K562 (cell line): ENCODE measurements around the gene FES. TPM values are rescaled to one million over a fixed set of nuclear protein-coding genes. Genes with fewer than 3 reads are reported as not detected.

ENCODE experiments used
- FOXA3 ChIP-seq, 2 experiments: fragments of 450-650 bp in 1 of 2; sonication (generic) in 1 of 2; formaldehyde crosslinking; IDR thresholded peaks in 1 of 2; conservative IDR thresholded peaks in 1 of 2; 2 replicates each; pipeline versions ENCODE4 v1.4.0 to v1.8.0; 2020 to 2022; ENCODE audit warnings: mild to moderate bottlenecking in 2 of 2, missing genetic modification reagents in 1 of 2
- GTF2A2 ChIP-seq: IDR thresholded peaks from 2 replicates; pipeline ENCODE4 v1.6.1; 2016; ENCODE audit warnings: mild to moderate bottlenecking, missing genetic modification characterization, missing compliant biosample characterization
- KDM1A ChIP-seq, 2 experiments: fragments of 450-650 bp; IDR thresholded peaks; 2 replicates each; pipeline ENCODE4 v1.6.1; 2016; ENCODE audit warnings: mild to moderate bottlenecking in 2 of 2
- KLF10 ChIP-seq: fragments of 250-450 bp; sonication (Bioruptor Pico); IDR thresholded peaks from 2 replicates; pipeline ENCODE4 v1.6.1; 2021; ENCODE audit warnings: matching md5 sums
- MCM5 ChIP-seq: fragments of 450-650 bp; IDR thresholded peaks from 2 replicates; pipeline ENCODE4 v1.6.1; 2016; ENCODE audit warnings: low read depth
- NCOA2 ChIP-seq, 2 experiments: fragments of 450-650 bp; IDR thresholded peaks; 2 replicates each; pipeline ENCODE4 v1.6.1; 2018; ENCODE audit warnings: mild to moderate bottlenecking in 2 of 2, moderate library complexity in 1 of 2; ENCODE audit not compliant: partially characterized antibody in 2 of 2
- NFE2L1 ChIP-seq: fragments of 450-650 bp; IDR thresholded peaks from 2 replicates; pipeline ENCODE4 v1.6.1; 2016; ENCODE audit warnings: missing genetic modification characterization, low read depth, mild to moderate bottlenecking, missing compliant biosample characterization, moderate library complexity, borderline replicate concordance
- RBM34 ChIP-seq: fragments of 200-400 bp; formaldehyde crosslinking; IDR thresholded peaks from 2 replicates; pipeline ENCODE4 v1.6.1; 2018; ENCODE audit warnings: low read length, borderline replicate concordance; ENCODE audit not compliant: insufficient read depth
- SMAD4 ChIP-seq: fragments of 250-450 bp; sonication (Bioruptor Pico); conservative IDR thresholded peaks from 2 replicates; pipeline ENCODE4 v1.8.0; 2021; ENCODE audit warnings: inconsistent platforms, mild to moderate bottlenecking, moderate library complexity
- SMARCA5 ChIP-seq: fragments of 450-650 bp; IDR thresholded peaks from 2 replicates; pipeline ENCODE4 v1.6.1; 2016
- TAF1 ChIP-seq: IDR thresholded peaks from 2 replicates; pipeline ENCODE4 v1.6.1; 2011; ENCODE audit warnings: mild to moderate bottlenecking, low read length, moderate library complexity; ENCODE audit not compliant: insufficient read depth, control insufficient read depth, severe bottlenecking; ENCODE audit errors: extremely low read depth
- ZBTB26 ChIP-seq: fragments of 450-650 bp; formaldehyde crosslinking; IDR thresholded peaks from 2 replicates; pipeline ENCODE4 v1.4.0; 2022; ENCODE audit warnings: missing genetic modification characterization
- ZBTB8A ChIP-seq: fragments of 450-650 bp; IDR thresholded peaks from 2 replicates; pipeline ENCODE4 v1.6.1; 2018; ENCODE audit warnings: mild to moderate bottlenecking, moderate library complexity; ENCODE audit not compliant: partially characterized antibody
- ZKSCAN3 ChIP-seq: fragments of 250-450 bp; sonication (Bioruptor Pico); IDR thresholded peaks from 2 replicates; pipeline ENCODE4 v1.4.0; 2020
- ZNF174 ChIP-seq: fragments of 250-450 bp; sonication (Bioruptor Pico); IDR thresholded peaks from 2 replicates; pipeline ENCODE4 v1.4.0; 2020; ENCODE audit warnings: mild to moderate bottlenecking
- ZNF408 ChIP-seq: fragments of 250-450 bp; sonication (Bioruptor Pico); IDR thresholded peaks from 2 replicates; pipeline ENCODE4 v1.4.0; 2020; ENCODE audit warnings: low read depth, mild to moderate bottlenecking, moderate library complexity
- ZNF75A ChIP-seq: fragments of 450-650 bp; formaldehyde crosslinking; IDR thresholded peaks from 2 replicates; pipeline ENCODE4 v1.4.0; 2020; ENCODE audit warnings: mild to moderate bottlenecking
- polyA plus RNA-seq, 8 experiments: library from polyadenylated mRNA; depleted of rRNA in 4 of 8; stranded (reverse) in 5 of 8; unstranded in 3 of 8; fragments of >200 nt; fragmentation: Nextera tagmentation in 2 of 8; fragmentation: Illumina TruSeq in 1 of 8; extraction: Ambion mirVana in 2 of 8; extraction: Trizol in 1 of 8; gene quantifications; 2 replicates each; pipeline versions ENCODE4 v1.2.1 to v1.2.3, GENCODE V29; 2011 to 2014; ENCODE audit warnings: inconsistent platforms in 1 of 8, missing spikeins in 1 of 8
- total RNA-seq, 7 experiments: library from RNA; depleted of rRNA in 6 of 7; stranded (reverse); fragments of >200 nt in 6 of 7; fragmentation: Illumina TruSeq in 2 of 7; extraction: Trizol in 2 of 7; gene quantifications; 2 replicates each; pipeline versions ENCODE4 v1.2.1 to v1.2.3, GENCODE V29; 2011 to 2021; ENCODE audit warnings: low replicate concordance in 1 of 7
- TF ChIP-seq, protein P1 (sequence below): fragments of 250-450 bp; sonication (Bioruptor Pico); IDR thresholded peaks from 2 replicates; pipeline ENCODE4 v1.5.0; 2021; ENCODE audit warnings: mild to moderate bottlenecking, moderate library complexity
- TF ChIP-seq, protein P2 (sequence below): fragments of 250-450 bp; sonication (Bioruptor Pico); IDR thresholded peaks from 2 replicates; pipeline ENCODE4 v1.5.0; 2020; ENCODE audit warnings: mild to moderate bottlenecking
- TF ChIP-seq, protein P3 (sequence below): fragments of 250-450 bp; sonication (Bioruptor Pico); IDR thresholded peaks from 2 replicates; pipeline ENCODE4 v1.8.0; 2021; ENCODE audit warnings: moderate library complexity, mild to moderate bottlenecking, inconsistent platforms

The FES gene
- total and polyA plus RNA-seq, 9 of the 15 experiments (the other 6 are each of a cell fraction or from before 2014, with no cell fraction given): 0.38 to 2.6 (median 0.82) TPM

GRCh38 chr15:90901175-90902039 lies 17.1 kb downstream of the FES start (continued):
- TF ChIP-seq ZBTB26: no peak
- peak in 1 of 2 experiments; percentile 90 for TF ChIP-seq NCOA2 (IDR thresholded peaks at IDR 0.05; ENCODE audit: partially characterized antibody in 2 of 2)
- TF ChIP-seq ZBTB8A: no peak
- TF ChIP-seq FOXA3 (CRISPR knock-in tag; conservative IDR thresholded peaks at IDR 0.05 in 1 of 2, IDR thresholded peaks at IDR 0.05 in 1 of 2): peak in 1 of 2 experiments; percentile 63; a peak in 2 of 4 replicates
- peak; percentile 97 to 98 for TF ChIP-seq KDM1A (IDR thresholded peaks at IDR 0.05)
- no peak for TF ChIP-seq RBM34
- no peak for TF ChIP-seq KLF10
- TF ChIP-seq GTF2A2: no peak
- TF ChIP-seq SMAD4 (CRISPR knock-in tag): peak; percentile 97
- peak; percentile 51 for TF ChIP-seq TAF1
- no peak for TF ChIP-seq SMARCA5
- peak; percentile 16; the same call in 1 of the 2 replicates for TF ChIP-seq ZNF75A (CRISPR knock-in tag)
- TF ChIP-seq, protein P1, sequence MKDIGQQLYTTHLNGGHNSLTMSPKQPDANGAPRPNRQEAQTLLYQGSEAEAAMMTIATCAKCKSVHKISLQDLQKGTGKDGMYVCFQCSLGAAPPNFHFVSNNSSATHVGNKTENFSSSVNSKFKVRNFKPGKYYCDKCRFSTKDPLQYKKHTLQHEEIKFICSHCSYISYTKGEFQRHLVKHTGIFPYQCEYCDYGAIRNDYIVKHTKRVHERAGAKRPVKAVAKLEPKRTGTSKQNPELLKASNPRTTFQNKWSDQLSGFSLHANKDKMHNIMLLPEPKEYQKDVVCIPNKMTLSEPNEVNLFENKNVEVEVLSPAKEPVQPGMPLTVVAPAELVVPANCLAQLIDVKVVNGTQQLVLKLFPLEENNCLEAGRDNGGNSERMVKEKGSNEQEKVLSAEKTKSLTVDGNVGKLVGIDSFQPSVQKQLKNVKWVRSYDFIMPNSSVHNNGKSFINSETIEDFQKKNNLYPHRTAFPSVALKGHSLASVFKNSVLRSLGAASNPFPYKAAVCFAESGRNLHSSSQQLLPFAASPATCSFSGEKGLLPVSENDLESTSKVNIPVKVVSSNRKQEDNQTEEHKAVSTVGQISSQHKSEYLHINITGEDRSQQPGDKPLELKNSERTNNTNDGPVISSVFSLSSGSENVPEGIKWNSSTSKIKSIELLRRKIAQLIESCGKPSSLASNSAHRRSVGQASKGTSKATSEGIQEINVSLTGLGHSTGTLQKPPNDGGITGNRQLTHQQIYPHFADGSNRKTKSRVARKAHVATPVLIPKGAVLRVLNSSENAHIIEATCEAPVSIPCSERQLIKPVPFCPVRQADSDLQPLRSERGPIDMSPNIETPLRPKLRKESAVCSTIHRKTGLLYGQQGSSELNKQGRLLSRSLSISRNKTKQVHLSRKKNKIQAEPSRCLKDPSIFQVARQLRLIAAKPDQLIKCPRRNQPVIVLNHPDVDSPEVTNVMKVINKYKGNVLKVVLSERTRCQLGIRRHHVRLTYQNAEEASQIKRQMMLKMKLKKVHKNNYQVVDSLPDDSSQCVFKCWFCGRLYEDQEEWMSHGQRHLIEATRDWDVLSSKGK (CRISPR knock-in tag): no peak
- TF ChIP-seq ZNF408 (CRISPR knock-in tag): no peak
- TF ChIP-seq NFE2L1 (tag): no peak
- TF ChIP-seq, protein P2, sequence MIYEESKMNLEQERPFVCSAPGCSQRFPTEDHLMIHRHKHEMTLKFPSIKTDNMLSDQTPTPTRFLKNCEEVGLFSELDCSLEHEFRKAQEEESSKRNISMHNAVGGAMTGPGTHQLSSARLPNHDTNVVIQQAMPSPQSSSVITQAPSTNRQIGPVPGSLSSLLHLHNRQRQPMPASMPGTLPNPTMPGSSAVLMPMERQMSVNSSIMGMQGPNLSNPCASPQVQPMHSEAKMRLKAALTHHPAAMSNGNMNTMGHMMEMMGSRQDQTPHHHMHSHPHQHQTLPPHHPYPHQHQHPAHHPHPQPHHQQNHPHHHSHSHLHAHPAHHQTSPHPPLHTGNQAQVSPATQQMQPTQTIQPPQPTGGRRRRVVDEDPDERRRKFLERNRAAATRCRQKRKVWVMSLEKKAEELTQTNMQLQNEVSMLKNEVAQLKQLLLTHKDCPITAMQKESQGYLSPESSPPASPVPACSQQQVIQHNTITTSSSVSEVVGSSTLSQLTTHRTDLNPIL (CRISPR knock-in tag): no peak
- 0 out of 2 replicates have a peak, but pooled peaks have one; percentile 24 for TF ChIP-seq ZNF174 (CRISPR knock-in tag)
- no peak for TF ChIP-seq ZKSCAN3 (CRISPR knock-in tag)
- no peak for TF ChIP-seq MCM5
- TF ChIP-seq, protein P3, sequence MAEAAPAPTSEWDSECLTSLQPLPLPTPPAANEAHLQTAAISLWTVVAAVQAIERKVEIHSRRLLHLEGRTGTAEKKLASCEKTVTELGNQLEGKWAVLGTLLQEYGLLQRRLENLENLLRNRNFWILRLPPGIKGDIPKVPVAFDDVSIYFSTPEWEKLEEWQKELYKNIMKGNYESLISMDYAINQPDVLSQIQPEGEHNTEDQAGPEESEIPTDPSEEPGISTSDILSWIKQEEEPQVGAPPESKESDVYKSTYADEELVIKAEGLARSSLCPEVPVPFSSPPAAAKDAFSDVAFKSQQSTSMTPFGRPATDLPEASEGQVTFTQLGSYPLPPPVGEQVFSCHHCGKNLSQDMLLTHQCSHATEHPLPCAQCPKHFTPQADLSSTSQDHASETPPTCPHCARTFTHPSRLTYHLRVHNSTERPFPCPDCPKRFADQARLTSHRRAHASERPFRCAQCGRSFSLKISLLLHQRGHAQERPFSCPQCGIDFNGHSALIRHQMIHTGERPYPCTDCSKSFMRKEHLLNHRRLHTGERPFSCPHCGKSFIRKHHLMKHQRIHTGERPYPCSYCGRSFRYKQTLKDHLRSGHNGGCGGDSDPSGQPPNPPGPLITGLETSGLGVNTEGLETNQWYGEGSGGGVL (CRISPR knock-in tag): no peak
